ENCODE results near the gene GCH1. TPM values are rescaled to one million over a fixed set of nuclear protein-coding genes. Genes with fewer than 3 reads are reported as not detected.
A peak's percentile ranks its signal among the peaks of the same experiment; 100 is the strongest.

GCH1 gene
- total RNA-seq, 1 donor from 2014 or later = 0.43 TPM

DNA sequence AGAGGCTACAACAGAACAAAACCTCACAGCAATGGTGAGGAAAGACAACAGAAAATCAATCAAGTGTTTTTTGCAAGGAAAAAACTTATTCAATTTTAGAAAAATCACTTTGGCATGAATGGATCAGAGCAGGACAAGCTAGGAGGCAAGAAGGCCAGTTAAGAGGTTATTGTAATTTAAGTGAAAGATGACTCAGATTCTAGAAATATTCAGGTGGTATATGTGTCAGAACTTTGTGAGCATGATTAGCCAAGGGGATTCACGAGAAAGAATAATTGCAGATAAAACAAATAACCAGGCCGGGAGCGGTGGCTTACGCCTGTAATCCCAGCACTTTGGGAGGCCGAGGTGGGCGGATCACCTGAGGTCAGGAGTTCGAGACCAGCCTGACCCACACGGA, 12.7 kb downstream of the GCH1 start:
- no peaks in the 10 kb centered on the region for H3K36me3 Mint-ChIP-seq (ENCODE audit: unreplicated experiment)
- H3K9me3 Mint-ChIP-seq (ENCODE audit: unreplicated experiment) = no peaks in the 10 kb centered on the region
- no peak overlapping the region for H3K4me3 Mint-ChIP-seq (ENCODE audit: unreplicated experiment)
- peaks cover 6% of the 10 kb centered on the region for H3K27me3 Mint-ChIP-seq (ENCODE audit: unreplicated experiment)
- no peak for DNase-seq (ENCODE audit: extremely low spot score, unreplicated experiment)
- no peak overlapping the region for H3K27ac Mint-ChIP-seq (ENCODE audit: unreplicated experiment)
- TF ChIP-seq, protein P1, sequence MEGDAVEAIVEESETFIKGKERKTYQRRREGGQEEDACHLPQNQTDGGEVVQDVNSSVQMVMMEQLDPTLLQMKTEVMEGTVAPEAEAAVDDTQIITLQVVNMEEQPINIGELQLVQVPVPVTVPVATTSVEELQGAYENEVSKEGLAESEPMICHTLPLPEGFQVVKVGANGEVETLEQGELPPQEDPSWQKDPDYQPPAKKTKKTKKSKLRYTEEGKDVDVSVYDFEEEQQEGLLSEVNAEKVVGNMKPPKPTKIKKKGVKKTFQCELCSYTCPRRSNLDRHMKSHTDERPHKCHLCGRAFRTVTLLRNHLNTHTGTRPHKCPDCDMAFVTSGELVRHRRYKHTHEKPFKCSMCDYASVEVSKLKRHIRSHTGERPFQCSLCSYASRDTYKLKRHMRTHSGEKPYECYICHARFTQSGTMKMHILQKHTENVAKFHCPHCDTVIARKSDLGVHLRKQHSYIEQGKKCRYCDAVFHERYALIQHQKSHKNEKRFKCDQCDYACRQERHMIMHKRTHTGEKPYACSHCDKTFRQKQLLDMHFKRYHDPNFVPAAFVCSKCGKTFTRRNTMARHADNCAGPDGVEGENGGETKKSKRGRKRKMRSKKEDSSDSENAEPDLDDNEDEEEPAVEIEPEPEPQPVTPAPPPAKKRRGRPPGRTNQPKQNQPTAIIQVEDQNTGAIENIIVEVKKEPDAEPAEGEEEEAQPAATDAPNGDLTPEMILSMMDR (IDR thresholded peaks at IDR 0.05) = no peak
- H3K4me1 Mint-ChIP-seq (ENCODE audit: unreplicated experiment) = no peaks in the 10 kb centered on the region

DNA sequence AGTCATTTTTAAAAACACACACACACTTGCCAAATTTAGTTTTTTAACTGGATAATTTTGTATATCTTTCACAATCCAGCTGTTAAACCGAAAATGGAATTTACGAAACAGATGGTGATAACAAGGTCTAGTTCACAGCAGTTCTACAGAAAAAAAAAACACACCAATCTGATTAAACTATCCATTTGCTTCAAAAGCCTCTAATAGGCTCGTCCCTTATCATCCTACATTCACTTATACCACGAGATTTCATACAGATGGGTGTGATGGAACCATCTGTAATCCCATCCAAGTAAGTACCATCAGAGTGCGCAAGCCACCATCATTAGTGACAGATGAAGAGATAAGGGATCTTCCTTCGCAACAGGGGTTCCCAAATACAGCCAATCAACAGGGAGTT, 20.1 kb downstream of the GCH1 start:
- Mint-ChIP-seq H3K27ac (ENCODE audit: unreplicated experiment) (no peak overlapping the region), H3K4me3 (ENCODE audit: unreplicated experiment) (no peak overlapping the region), H3K36me3 (ENCODE audit: unreplicated experiment) (no peaks in the 10 kb centered on the region), H3K4me1 (ENCODE audit: unreplicated experiment) (peaks cover 11% of the 10 kb centered on the region), H3K9me3 (ENCODE audit: unreplicated experiment) (no peaks in the 10 kb centered on the region), H3K27me3 (ENCODE audit: unreplicated experiment) (no peaks in the 10 kb centered on the region)
- TF ChIP-seq, protein P1 (IDR thresholded peaks at IDR 0.05) = no peak
- no peak for DNase-seq (ENCODE audit: extremely low spot score, unreplicated experiment)

DNA sequence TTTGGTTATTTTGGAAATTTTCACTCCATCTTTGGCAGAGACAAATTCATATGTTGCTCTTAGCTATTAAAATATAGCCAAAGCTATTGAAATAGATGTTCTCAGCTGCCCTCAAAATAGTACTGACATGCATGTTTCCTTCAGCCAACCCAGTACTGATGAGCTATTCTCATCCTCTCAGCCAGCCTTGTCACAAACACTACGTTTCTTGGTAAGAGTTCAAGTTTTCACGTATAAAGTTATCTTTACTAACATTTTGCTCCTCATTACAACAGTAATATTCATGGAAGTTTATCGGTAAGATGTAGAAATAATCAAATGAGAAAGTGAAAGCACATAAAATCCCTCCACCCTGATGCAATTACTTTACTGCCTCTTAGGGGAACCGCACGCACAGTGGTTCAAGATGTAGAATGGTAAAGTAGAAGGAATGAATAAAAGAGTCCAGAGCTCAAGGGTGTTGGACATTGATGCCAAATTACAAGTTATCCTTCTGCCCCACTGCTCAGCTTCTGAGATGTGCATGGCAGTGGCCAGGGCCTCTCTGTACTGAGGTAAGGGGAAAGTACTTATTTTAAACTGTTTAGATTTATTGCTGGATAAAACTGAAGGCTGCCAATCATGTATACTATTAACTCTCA, 20.7 kb downstream of the GCH1 start:
- H3K27ac Mint-ChIP-seq (ENCODE audit: unreplicated experiment) = peak overlapping the region; percentile 72
- peaks cover 11% of the 10 kb centered on the region for H3K4me1 Mint-ChIP-seq (ENCODE audit: unreplicated experiment)
- H3K36me3 Mint-ChIP-seq (ENCODE audit: unreplicated experiment) = no peaks in the 10 kb centered on the region
- TF ChIP-seq, protein P1 (IDR thresholded peaks at IDR 0.05) = no peak
- peak overlapping the region; percentile 58 for H3K4me3 Mint-ChIP-seq (ENCODE audit: unreplicated experiment)
- H3K9me3 Mint-ChIP-seq (ENCODE audit: unreplicated experiment) = no peaks in the 10 kb centered on the region
- DNase-seq (ENCODE audit: extremely low spot score, unreplicated experiment) = no peak
- no peaks in the 10 kb centered on the region for H3K27me3 Mint-ChIP-seq (ENCODE audit: unreplicated experiment)

DNA sequence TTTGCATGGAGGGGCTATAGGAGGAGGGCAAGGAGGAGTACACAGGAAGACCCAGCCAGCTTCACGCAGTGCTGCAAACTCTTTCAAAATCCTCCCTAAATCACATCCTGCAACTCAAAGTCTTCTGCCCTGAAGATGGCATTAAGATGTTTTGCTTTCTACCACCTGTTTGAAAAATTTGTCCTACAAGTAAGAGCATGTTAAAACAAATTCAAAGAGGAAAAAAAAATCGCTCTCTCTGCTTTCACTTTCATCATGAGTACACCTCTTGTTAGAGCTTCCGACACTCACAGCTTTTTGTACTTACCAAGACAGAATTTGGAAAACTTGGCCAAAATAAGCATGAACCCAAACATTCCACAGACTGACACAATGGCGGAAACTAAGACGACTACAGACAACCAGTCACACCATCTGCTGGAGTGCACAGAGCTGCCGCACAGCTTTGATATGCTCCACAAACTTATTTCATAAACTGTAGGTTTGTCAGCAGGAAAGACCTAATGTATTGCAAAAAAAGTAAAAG, 21.3 kb downstream of the GCH1 start:
- TF ChIP-seq, protein P1 (IDR thresholded peaks at IDR 0.05) = no peak
- no peaks in the 10 kb centered on the region for H3K36me3 Mint-ChIP-seq (ENCODE audit: unreplicated experiment)
- peaks cover 11% of the 10 kb centered on the region for H3K4me1 Mint-ChIP-seq (ENCODE audit: unreplicated experiment)
- no peaks in the 10 kb centered on the region for H3K27me3 Mint-ChIP-seq (ENCODE audit: unreplicated experiment)
- H3K27ac Mint-ChIP-seq (ENCODE audit: unreplicated experiment) = peak overlapping the region; percentile 50
- H3K4me3 Mint-ChIP-seq (ENCODE audit: unreplicated experiment) = peak overlapping the region; percentile 58
- no peak for DNase-seq (ENCODE audit: extremely low spot score, unreplicated experiment)
- H3K9me3 Mint-ChIP-seq (ENCODE audit: unreplicated experiment) = no peaks in the 10 kb centered on the region

DNA sequence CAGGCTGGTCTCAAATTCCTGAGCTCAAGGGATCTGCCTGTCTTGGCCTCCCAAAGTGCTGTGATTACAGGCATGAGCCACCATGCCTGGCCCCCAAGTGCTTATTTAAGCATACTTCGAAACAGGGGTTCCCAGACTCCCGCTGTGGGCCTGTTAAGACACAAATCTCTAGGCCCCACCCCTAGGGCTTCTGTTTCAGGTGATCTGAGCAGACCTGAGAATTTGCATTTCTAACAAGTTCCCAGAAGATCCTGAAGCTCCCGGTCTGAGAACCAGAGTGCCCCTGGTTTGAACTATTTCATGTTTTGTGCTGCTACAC, 25.0 kb downstream of the GCH1 start:
- TF ChIP-seq, protein P1 (IDR thresholded peaks at IDR 0.05) = no peak
- H3K4me3 Mint-ChIP-seq (ENCODE audit: unreplicated experiment) = no peak overlapping the region
- peaks cover 12% of the 10 kb centered on the region for H3K27me3 Mint-ChIP-seq (ENCODE audit: unreplicated experiment)
- H3K9me3 Mint-ChIP-seq (ENCODE audit: unreplicated experiment) = peaks cover 3% of the 10 kb centered on the region
- no peak overlapping the region for H3K27ac Mint-ChIP-seq (ENCODE audit: unreplicated experiment)
- peaks cover 11% of the 10 kb centered on the region for H3K4me1 Mint-ChIP-seq (ENCODE audit: unreplicated experiment)
- DNase-seq (ENCODE audit: extremely low spot score, unreplicated experiment) = no peak
- no peaks in the 10 kb centered on the region for H3K36me3 Mint-ChIP-seq (ENCODE audit: unreplicated experiment)
